Stomach (tissue), 9 donors: Measurements from ENCODE around the gene PEAK1. TPM values are rescaled to one million over a fixed set of nuclear protein-coding genes. Genes with fewer than 3 reads are reported as not detected.

Source experiments
- DNase-seq, 2 donors: peaks; one replicate each; pipeline versions ENCODE4 v3.0.0 to v3.0.0-alpha.2; 2013 to 2019
- H3K27ac ChIP-seq, 5 donors: fragments of 200-600 bp in 4 of 5; sonication (generic) in 4 of 5; one replicate each; pipeline ENCODE4 v1.5.1; 2013 to 2019; ENCODE audit warnings: mild to moderate bottlenecking in 1 of 5, moderate library complexity in 1 of 5
- H3K27me3 ChIP-seq, 3 donors: fragments of 200-600 bp; sonication (generic); one replicate each; pipeline ENCODE4 v1.5.1; 2017 to 2019; ENCODE audit warnings: mixed run types in 1 of 3
- H3K36me3 ChIP-seq, 4 donors: fragments of 200-600 bp; sonication (generic); 1 replicate in 3 of 4; 2 replicates in 1 of 4; pipeline ENCODE4 v1.5.1; 2016 to 2019
- H3K4me1 ChIP-seq, 4 donors: fragments of 200-600 bp; sonication (generic); one replicate each; pipeline ENCODE4 v1.5.1; 2016 to 2019
- H3K4me3 ChIP-seq, 4 donors: fragments of 200-600 bp; sonication (generic) in 3 of 4; one replicate each; pipeline ENCODE4 v1.5.1; 2016 to 2019; ENCODE audit warnings: mild to moderate bottlenecking in 1 of 4
- H3K9me3 ChIP-seq, 4 donors: fragments of 200-600 bp; sonication (generic); one replicate each; pipeline ENCODE4 v1.5.1; 2016 to 2019
- EP300 ChIP-seq: sonication (generic); formaldehyde crosslinking; IDR thresholded peaks from one replicate; pipeline ENCODE4 v1.6.1; 2017; ENCODE audit warnings: antibody characterized with exemption
- POLR2A ChIP-seq, 4 donors: fragments of 450-650 bp; IDR thresholded peaks; one replicate each; pipeline ENCODE4 v1.6.1; 2016; ENCODE audit warnings: antibody characterized with exemption in 4 of 4, control low read depth in 2 of 4, mild to moderate bottlenecking in 1 of 4, moderate library complexity in 1 of 4
- POLR2AphosphoS5 ChIP-seq, 3 donors: sonication (generic); formaldehyde crosslinking; IDR thresholded peaks; one replicate each; pipeline ENCODE4 v1.6.1; 2016; ENCODE audit warnings: antibody characterized with exemption in 3 of 3
- WGBS, 5 donors: extraction: QIAGEN DNeasy Blood & Tissue Kit in 3 of 5; methylation state at CpG; one replicate each; pipeline versions ENCODE4 v1.1.5 to v1.1.7; 2013 to 2018; 5-methylcytosine and 5-hydroxymethylcytosine counted together
- intact Hi-C: fragments of 100-400 bp; cut with DNase I; formaldehyde crosslinking; loops from one replicate; pipeline ENCODE4 v1.15.1; 2023; ENCODE audit warnings: low total_unique reads
- polyA plus RNA-seq, 3 donors: library from polyadenylated mRNA; stranded (reverse); fragments of 200-250 nt; gene quantifications; one replicate each; pipeline ENCODE4 v1.2.3, GENCODE V29; 2013
- total RNA-seq, 5 donors: library from RNA; depleted of rRNA; stranded (reverse); fragments of >200 nt; gene quantifications; one replicate each; pipeline versions ENCODE4 v1.1.0 to v1.2.3, GENCODE V29; 2014 to 2016
- TF ChIP-seq, protein P1 (sequence below), 7 experiments: fragments of 450-650 bp in 4 of 7; fragments of 200-600 bp in 3 of 7; sonication (generic) in 3 of 7; IDR thresholded peaks; one replicate each; pipeline ENCODE4 v1.5.1; 2016 to 2019; ENCODE audit warnings: antibody characterized with exemption in 7 of 7, control low read depth in 2 of 7, mild to moderate bottlenecking in 1 of 7
- donor health status: healthy with polysubstance abuse.
- donor health status: Bipolar disorder and iron deficiency.
- donor health status: healthy.

The PEAK1 gene
- total and polyA plus RNA-seq, 8 donors: 1.7 to 72.5 (median 19.4) TPM

DNA sequence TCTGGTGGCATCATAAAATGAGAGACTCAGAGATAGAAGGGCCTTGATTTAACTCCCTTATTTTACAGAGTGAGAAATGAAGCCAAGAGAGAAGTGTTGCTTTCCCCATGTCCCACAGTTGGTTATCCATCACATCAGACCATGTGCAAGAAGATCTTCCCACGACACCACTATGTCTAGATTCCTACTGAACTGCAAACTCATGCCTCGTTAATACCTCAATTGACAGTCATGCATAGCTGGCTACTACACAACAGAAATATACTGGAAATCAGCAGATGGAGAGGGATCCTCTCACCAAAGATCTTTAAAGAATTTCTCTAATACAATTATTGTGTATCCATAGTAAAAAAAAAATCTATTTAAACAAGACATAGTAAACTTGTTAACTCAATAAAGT lies 33.3 kb downstream of the PEAK1 start:
- Histone ChIP-seq H3K27me3 (no peaks in the 10 kb centered on the region), H3K4me3 (no peak overlapping the region), H3K9me3 (no peaks in the 10 kb centered on the region), H3K27ac (no peak overlapping the region), H3K4me1 (peaks cover 2 to 27% (median 18%) of the 10 kb centered on the region in 4 donors), H3K36me3 (no peaks in the 10 kb centered on the region)
- 77 to 95% (median 90%) methylated on average over 2 of the region's 2 CpGs for WGBS, 5 donors
- TF ChIP-seq, protein P1, sequence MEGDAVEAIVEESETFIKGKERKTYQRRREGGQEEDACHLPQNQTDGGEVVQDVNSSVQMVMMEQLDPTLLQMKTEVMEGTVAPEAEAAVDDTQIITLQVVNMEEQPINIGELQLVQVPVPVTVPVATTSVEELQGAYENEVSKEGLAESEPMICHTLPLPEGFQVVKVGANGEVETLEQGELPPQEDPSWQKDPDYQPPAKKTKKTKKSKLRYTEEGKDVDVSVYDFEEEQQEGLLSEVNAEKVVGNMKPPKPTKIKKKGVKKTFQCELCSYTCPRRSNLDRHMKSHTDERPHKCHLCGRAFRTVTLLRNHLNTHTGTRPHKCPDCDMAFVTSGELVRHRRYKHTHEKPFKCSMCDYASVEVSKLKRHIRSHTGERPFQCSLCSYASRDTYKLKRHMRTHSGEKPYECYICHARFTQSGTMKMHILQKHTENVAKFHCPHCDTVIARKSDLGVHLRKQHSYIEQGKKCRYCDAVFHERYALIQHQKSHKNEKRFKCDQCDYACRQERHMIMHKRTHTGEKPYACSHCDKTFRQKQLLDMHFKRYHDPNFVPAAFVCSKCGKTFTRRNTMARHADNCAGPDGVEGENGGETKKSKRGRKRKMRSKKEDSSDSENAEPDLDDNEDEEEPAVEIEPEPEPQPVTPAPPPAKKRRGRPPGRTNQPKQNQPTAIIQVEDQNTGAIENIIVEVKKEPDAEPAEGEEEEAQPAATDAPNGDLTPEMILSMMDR (IDR thresholded peaks at IDR 0.05): no peak
- no peak for TF ChIP-seq EP300
- TF ChIP-seq POLR2A (IDR thresholded peaks at IDR 0.05): no peak
- no peak for TF ChIP-seq POLR2AphosphoS5 (IDR thresholded peaks at IDR 0.05)
- no peak for DNase-seq
- intact Hi-C loops: no loop called here

DNA sequence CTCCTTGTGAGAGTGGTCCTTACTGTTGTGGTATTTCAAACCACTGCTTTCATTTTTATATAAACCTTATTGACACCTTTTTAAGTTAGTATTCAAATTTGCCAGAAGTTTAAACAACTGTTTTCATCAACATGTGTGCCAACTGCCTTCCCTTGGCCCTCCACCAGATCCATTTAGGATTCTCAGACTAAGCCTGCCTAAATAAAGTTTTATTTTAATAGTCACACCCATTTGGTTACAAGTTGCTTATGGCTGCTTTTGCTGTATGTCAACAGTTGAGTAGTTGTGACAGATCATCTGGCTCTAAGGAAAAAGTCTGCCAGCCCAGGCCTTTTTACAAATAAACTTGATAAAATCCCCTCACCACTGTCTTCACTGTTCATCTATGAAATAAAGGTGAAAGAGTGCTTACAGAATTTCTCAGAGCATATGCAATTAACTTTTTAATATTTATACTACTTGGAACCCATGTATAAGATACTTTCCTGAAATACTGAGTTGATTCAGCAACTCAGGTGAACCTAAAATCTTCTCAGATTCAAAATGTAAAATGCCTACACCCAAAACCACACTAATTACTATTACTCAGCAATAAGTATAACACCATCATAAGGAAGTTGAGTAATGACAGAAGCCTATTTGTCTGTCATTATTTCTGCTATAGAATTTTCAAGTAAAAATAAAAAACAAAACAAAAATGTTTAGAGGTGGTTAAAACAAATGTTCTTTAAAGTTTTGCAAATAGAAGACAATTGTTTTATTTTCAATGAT lies 35.1 kb downstream of the PEAK1 start:
- no peaks in the 10 kb centered on the region for H3K36me3 ChIP-seq
- no peak overlapping the region for H3K4me3 ChIP-seq
- peaks cover 0 to 28% (median 12%) of the 10 kb centered on the region in 4 donors for H3K4me1 ChIP-seq
- no peak for TF ChIP-seq POLR2AphosphoS5 (IDR thresholded peaks at IDR 0.05)
- no peak for TF ChIP-seq EP300
- TF ChIP-seq POLR2A (IDR thresholded peaks at IDR 0.05): no peak
- TF ChIP-seq, protein P1 (IDR thresholded peaks at IDR 0.05): no peak
- H3K27me3 ChIP-seq: no peaks in the 10 kb centered on the region
- H3K27ac ChIP-seq: no peak overlapping the region
- DNase-seq: no peak
- H3K9me3 ChIP-seq: no peaks in the 10 kb centered on the region
- intact Hi-C loops: no loop called here

DNA sequence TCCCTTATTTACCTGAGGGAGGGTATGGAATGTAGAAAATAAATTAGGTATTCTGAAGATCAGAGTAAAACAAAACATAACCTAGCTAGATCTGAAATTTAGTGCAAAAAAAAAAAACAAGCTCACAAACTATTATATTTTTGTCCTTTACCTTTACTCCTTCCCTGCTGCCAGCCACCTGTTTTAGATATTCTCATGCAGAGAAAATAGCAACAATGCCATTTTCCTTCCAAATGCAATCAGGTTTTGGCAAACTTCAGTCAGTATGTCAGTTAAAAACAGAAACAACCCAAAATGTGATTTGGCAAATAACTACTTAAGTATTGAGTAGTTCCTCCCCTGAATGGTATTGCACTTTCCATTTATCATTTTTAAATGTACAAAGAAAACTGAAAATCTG lies 35.8 kb downstream of the PEAK1 start:
- Histone ChIP-seq H3K4me1 (peaks cover 0 to 28% (median 11%) of the 10 kb centered on the region in 4 donors), H3K9me3 (no peaks in the 10 kb centered on the region), H3K27me3 (no peaks in the 10 kb centered on the region), H3K27ac (no peak overlapping the region), H3K4me3 (no peak overlapping the region), H3K36me3 (no peaks in the 10 kb centered on the region)
- no peak for DNase-seq
- intact Hi-C loops: no loop called here
- TF ChIP-seq POLR2AphosphoS5 (IDR thresholded peaks at IDR 0.05): no peak
- no peak for TF ChIP-seq EP300
- TF ChIP-seq POLR2A (IDR thresholded peaks at IDR 0.05): no peak
- TF ChIP-seq, protein P1 (IDR thresholded peaks at IDR 0.05): no peak

DNA sequence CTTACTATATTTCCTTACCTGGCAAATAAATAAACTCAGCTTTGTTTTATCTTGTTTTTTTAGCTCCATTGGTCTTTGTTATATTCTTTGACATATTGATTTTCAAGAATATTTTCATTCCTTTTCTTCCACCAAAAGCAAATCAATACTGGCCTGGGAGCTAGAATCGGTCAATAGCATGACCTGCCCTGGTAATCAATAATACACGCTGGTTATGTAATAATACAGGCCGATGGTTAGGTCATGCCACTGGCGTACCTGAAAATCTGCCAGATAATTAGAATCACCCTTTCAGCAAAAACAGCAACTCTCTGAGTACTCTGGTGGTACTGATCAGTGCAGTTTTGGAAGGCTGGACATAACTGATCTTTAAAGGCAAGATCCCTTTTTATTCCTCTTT lies 39.9 kb downstream of the PEAK1 start:
- H3K9me3 ChIP-seq: no peaks in the 10 kb centered on the region
- WGBS, 5 donors: 94 to 99% (median 96%) methylated on average over 4 of the region's 4 CpGs
- no peaks in the 10 kb centered on the region for H3K27me3 ChIP-seq
- no peak for TF ChIP-seq EP300
- TF ChIP-seq POLR2A (IDR thresholded peaks at IDR 0.05): no peak
- no peak for TF ChIP-seq POLR2AphosphoS5 (IDR thresholded peaks at IDR 0.05)
- TF ChIP-seq, protein P1 (IDR thresholded peaks at IDR 0.05): no peak
- peaks cover 0 to 16% (median 6%) of the 10 kb centered on the region in 4 donors for H3K4me1 ChIP-seq
- no peak for DNase-seq
- H3K36me3 ChIP-seq: no peaks in the 10 kb centered on the region
- H3K4me3 ChIP-seq: no peak overlapping the region
- no peak overlapping the region for H3K27ac ChIP-seq
- intact Hi-C loops: no loop called here
